Measurements from ENCODE around the gene CCDC85C. TPM values are rescaled to one million over a fixed set of nuclear protein-coding genes. Genes with fewer than 3 reads are reported as not detected.

CCDC85C gene
- total and polyA plus RNA-seq, 10 of the 15 experiments (the other 5 are each of a cell fraction or from before 2014, with no cell fraction given), result 0.03 to 3.6 (median 1.1) TPM

DNA sequence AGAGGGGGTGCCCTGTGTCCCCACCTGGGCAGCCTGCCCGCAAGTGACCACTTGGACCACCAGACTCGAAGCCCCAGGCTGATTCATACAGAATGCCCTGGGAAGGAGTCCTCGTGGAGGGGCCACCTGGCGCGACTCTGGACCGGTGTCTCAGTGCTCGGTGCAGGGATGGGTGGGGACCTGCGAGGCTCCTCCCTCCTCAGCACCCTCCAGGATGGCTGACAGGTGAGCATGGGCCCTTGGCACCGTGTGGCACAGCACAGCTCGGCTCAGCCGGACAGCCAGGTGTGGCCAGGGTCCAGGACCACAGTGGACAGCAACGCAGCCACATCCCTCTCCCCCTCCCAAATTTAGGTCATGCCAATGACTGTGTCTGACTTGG, 78.3 kb downstream of the CCDC85C start:
- Histone ChIP-seq H2AFZ (ENCODE audit: control insufficient read depth, low read depth, low read length) (no peak overlapping the region), H3K79me2 (ENCODE audit: control insufficient read depth, insufficient read depth, low read length) (no peaks in the 10 kb centered on the region), H3K9ac (ENCODE audit: control insufficient read depth, insufficient read depth, low read length) (no peak overlapping the region), H3K4me3 (no peak overlapping the region), H3K9me3 (replicated peaks; ENCODE audit: control insufficient read depth, insufficient read depth, low read length) (no peaks in the 10 kb centered on the region), H3K27me3 (replicated peaks in 1 of 2; ENCODE audit: control insufficient read depth in 2 of 2, insufficient read depth in 2 of 2, low read length in 1 of 2) (no peaks in the 10 kb centered on the region), H3K27ac (ENCODE audit: control insufficient read depth, insufficient read depth) (no peak overlapping the region), H4K20me1 (ENCODE audit: control insufficient read depth, insufficient read depth) (no peaks in the 10 kb centered on the region), H3K4me2 (ENCODE audit: control insufficient read depth, insufficient read depth) (no peak overlapping the region), H3K4me1 (ENCODE audit: control insufficient read depth, insufficient read depth, low read length) (no peaks in the 10 kb centered on the region), H3K36me3 (ENCODE audit: control insufficient read depth in 2 of 2, insufficient read depth in 2 of 2, low read length in 1 of 2) (no peaks in the 10 kb centered on the region)
- CTCF ChIA-PET, result interaction anchor here (1.4 kb wide), 1 partner anchor 103 kb away, joined by 6 read pairs; no protein-coding TSS in a partner anchor
- 46% methylated on average over 12 of the region's 12 CpGs for WGBS (ENCODE audit: insufficient coverage, insufficient replicate concordance, low lambda C conversion rate, missing lambda C conversion rate)
- ATAC-seq (no peak), DNase-seq (ENCODE audit: low read depth, low spot score) (no peak), FAIRE-seq (no peak)
- in situ Hi-C loops (cut with MboI), result loop anchor here (5.0 kb wide), 1 partner anchor 357 kb away; no protein-coding TSS in a partner anchor
- POLR2A ChIA-PET, result no interaction called here
- BruUV-seq (replicated peaks), result no TSS peak
- SMC1A ChIA-PET (ENCODE audit: uncharacterized antibody, unreplicated experiment), result no interaction called here
- intact Hi-C loops (cut with micrococcal nuclease; ENCODE audit: unreplicated experiment), result no loop called here
- RAD21 ChIA-PET (ENCODE audit: unreplicated experiment), result interaction anchor here (0.6 to 1.0 kb wide), 2 partner anchors 69 to 102 kb away, joined by 3 read pairs; no protein-coding TSS in a partner anchor
- TF ChIP-seq, protein P1, sequence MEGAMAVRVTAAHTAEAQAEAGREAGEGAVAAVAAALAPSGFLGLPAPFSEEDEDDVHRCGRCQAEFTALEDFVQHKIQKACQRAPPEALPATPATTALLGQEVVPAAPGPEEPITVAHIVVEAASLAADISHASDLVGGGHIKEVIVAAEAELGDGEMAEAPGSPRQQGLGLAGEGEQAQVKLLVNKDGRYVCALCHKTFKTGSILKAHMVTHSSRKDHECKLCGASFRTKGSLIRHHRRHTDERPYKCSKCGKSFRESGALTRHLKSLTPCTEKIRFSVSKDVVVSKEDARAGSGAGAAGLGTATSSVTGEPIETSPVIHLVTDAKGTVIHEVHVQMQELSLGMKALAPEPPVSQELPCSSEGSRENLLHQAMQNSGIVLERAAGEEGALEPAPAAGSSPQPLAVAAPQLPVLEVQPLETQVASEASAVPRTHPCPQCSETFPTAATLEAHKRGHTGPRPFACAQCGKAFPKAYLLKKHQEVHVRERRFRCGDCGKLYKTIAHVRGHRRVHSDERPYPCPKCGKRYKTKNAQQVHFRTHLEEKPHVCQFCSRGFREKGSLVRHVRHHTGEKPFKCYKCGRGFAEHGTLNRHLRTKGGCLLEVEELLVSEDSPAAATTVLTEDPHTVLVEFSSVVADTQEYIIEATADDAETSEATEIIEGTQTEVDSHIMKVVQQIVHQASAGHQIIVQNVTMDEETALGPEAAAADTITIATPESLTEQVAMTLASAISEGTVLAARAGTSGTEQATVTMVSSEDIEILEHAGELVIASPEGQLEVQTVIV (IDR thresholded peaks at IDR 0.05; ENCODE audit: borderline replicate concordance, partially characterized antibody), result no peak
- TF ChIP-seq ZNF622 (IDR thresholded peaks at IDR 0.05) (no peak), WRNIP1 (IDR thresholded peaks at IDR 0.05; ENCODE audit: borderline replicate concordance, low read depth, low read length) (no peak), EZH2 (IDR thresholded peaks at IDR 0.05; ENCODE audit: borderline replicate concordance, control insufficient read depth, low read depth, low read length) (no peak), SPI1 (IDR thresholded peaks at IDR 0.05; ENCODE audit: borderline replicate concordance, insufficient read depth, low read depth, low read length) (no peak), SRF (IDR thresholded peaks at IDR 0.05; ENCODE audit: low read depth in 2 of 2, low read length in 2 of 2) (no peak), KAT2A (conservative IDR thresholded peaks at IDR 0.05; ENCODE audit: control insufficient read depth, low read depth, low read length) (no peak), NBN (IDR thresholded peaks at IDR 0.05) (no peak), ATF3 (IDR thresholded peaks at IDR 0.05; ENCODE audit: borderline replicate concordance, extremely low read depth, low read depth, low read length) (no peak), SMAD1 (IDR thresholded peaks at IDR 0.05; ENCODE audit: low read depth, partially characterized antibody) (no peak)
- TF ChIP-seq, protein P2, sequence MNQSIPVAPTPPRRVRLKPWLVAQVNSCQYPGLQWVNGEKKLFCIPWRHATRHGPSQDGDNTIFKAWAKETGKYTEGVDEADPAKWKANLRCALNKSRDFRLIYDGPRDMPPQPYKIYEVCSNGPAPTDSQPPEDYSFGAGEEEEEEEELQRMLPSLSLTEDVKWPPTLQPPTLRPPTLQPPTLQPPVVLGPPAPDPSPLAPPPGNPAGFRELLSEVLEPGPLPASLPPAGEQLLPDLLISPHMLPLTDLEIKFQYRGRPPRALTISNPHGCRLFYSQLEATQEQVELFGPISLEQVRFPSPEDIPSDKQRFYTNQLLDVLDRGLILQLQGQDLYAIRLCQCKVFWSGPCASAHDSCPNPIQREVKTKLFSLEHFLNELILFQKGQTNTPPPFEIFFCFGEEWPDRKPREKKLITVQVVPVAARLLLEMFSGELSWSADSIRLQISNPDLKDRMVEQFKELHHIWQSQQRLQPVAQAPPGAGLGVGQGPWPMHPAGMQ (IDR thresholded peaks at IDR 0.05; ENCODE audit: borderline replicate concordance), result no peak
- TF ChIP-seq, protein P3, sequence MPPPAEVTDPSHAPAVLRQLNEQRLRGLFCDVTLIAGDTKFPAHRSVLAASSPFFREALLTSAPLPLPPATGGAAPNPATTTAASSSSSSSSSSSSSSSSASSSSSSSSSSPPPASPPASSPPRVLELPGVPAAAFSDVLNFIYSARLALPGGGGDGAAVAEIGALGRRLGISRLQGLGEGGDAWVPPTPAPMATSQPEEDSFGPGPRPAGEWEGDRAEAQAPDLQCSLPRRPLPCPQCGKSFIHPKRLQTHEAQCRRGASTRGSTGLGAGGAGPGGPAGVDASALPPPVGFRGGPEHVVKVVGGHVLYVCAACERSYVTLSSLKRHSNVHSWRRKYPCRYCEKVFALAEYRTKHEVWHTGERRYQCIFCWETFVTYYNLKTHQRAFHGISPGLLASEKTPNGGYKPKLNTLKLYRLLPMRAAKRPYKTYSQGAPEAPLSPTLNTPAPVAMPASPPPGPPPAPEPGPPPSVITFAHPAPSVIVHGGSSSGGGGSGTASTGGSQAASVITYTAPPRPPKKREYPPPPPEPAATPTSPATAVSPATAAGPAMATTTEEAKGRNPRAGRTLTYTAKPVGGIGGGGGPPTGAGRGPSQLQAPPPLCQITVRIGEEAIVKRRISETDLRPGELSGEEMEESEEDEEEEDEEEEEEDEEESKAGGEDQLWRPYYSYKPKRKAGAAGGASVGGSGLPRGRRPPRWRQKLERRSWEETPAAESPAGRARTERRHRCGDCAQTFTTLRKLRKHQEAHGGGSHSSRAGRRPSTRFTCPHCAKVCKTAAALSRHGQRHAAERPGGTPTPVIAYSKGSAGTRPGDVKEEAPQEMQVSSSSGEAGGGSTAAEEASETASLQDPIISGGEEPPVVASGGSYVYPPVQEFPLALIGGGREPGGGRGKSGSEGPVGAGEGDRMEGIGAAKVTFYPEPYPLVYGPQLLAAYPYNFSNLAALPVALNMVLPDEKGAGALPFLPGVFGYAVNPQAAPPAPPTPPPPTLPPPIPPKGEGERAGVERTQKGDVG (CRISPR knock-in tag; IDR thresholded peaks at IDR 0.05), result no peak
- TF ChIP-seq, protein P4, sequence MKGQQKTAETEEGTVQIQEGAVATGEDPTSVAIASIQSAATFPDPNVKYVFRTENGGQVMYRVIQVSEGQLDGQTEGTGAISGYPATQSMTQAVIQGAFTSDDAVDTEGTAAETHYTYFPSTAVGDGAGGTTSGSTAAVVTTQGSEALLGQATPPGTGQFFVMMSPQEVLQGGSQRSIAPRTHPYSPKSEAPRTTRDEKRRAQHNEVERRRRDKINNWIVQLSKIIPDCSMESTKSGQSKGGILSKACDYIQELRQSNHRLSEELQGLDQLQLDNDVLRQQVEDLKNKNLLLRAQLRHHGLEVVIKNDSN (IDR thresholded peaks at IDR 0.05; ENCODE audit: borderline replicate concordance, extremely low read length, insufficient read depth, low read depth, low read length), result no peak

All from GM12878 (cell line).